ENCODE results near the gene ALG10B. TPM values are rescaled to one million over a fixed set of nuclear protein-coding genes. Genes with fewer than 3 reads are reported as not detected.
A peak's percentile ranks its signal among the peaks of the same experiment; 100 is the strongest.

ALG10B gene
- total and polyA plus RNA-seq, 2 of the 4 experiments (the other 2 are of a cell fraction) = 2.9 to 3.6 TPM

DNA sequence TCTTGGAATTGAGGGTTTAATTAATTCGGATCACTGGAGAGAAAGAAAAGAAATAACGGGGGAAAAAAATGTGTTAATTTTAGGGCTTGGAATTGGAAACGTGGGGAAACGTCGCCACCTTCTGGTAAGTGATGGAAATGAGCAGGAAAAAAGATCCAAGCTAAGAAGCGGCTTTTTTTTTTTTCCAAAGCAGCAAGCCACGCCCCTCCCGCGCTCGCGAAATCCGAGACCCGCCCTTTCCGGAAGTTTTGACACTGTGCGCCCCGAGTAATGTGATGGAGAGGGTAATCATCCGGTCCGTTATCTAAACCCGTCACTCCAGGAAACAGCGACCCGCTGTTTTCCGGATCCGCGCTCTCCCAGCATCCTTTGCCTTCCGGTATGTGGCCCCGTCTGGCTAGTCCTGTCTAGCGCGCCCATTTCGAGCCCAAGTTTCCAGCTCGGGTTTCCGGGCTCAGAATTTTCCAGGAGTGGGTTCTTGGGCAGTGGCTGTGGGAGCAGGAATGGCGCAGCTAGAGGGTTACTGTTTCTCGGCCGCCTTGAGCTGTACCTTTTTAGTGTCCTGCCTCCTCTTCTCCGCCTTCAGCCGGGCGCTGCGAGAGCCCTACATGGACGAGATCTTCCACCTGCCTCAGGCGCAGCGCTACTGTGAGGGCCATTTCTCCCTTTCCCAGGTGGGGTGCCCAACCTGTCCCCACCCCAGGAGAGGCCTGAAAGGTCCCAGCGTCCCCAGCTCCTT lies at the start of gene ALG10B (continued):
- TF ChIP-seq, protein P1, sequence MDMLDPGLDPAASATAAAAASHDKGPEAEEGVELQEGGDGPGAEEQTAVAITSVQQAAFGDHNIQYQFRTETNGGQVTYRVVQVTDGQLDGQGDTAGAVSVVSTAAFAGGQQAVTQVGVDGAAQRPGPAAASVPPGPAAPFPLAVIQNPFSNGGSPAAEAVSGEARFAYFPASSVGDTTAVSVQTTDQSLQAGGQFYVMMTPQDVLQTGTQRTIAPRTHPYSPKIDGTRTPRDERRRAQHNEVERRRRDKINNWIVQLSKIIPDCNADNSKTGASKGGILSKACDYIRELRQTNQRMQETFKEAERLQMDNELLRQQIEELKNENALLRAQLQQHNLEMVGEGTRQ (IDR thresholded peaks at IDR 0.05; ENCODE audit: low read depth, low read length) = 0 out of 2 replicates have a peak, but pooled peaks have one; percentile 43
- TF ChIP-seq FOS (IDR thresholded peaks at IDR 0.05; ENCODE audit: low read depth, low read length) = no peak
- TF ChIP-seq BHLHE40 (IDR thresholded peaks at IDR 0.05; ENCODE audit: low read depth, low read length) = no peak
- TF ChIP-seq CHD1 (IDR thresholded peaks at IDR 0.05; ENCODE audit: low read depth, low read length) = no peak

DNA sequence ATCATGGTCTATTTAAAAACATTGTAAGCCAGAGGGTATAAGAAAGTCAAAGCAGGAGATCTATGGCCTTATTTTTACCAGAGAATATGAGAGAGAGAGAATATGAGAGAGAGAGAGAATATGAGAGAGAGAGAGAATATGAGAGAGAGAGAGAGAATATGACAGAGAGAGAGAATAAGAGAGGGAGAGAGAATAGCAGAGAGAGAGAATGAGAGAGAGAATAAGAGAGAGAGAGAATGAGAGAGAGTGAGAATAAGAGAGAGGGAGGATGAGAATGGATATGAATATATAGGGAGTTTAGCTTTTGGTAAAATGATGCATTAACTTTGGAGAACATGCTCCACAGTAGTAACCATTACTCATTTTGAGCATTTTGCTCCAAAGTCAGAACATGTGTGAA lies 48.0 kb upstream of the ALG10B start:
- Histone ChIP-seq H3K4ac (ENCODE audit: low read depth, low read length) (no peak overlapping the region), H2AK5ac (ENCODE audit: low read depth, low read length) (no peak overlapping the region), H4K5ac (ENCODE audit: low read depth, low read length) (no peak overlapping the region), H3K4me3 (ENCODE audit: insufficient read depth, low read depth, low read length) (no peak overlapping the region), H4K91ac (ENCODE audit: insufficient read depth, low read depth, low read length) (no peak overlapping the region), H2BK20ac (ENCODE audit: low read depth, low read length) (no peak overlapping the region), H3K27me3 (ENCODE audit: control insufficient read depth, insufficient read depth, low read length) (no peaks in the 10 kb centered on the region), H3K79me1 (ENCODE audit: low read depth in 1 of 2, low read length in 2 of 2) (no peaks in the 10 kb centered on the region), H2BK120ac (ENCODE audit: low read depth, low read length) (no peak overlapping the region), H2AK9ac (replicated peaks; ENCODE audit: low read depth, low read length, poor library complexity) (no peak overlapping the region), H3K23ac (ENCODE audit: low read depth, low read length) (no peak overlapping the region), H3K9ac (ENCODE audit: low read depth, low read length) (no peak overlapping the region), H2AFZ (replicated peaks; ENCODE audit: low read length, poor library complexity) (no peak overlapping the region), H3K27ac (ENCODE audit: insufficient read depth, low read length) (no peak overlapping the region), H2BK15ac (ENCODE audit: low read depth, low read length) (no peak overlapping the region), H3K9me1 (ENCODE audit: insufficient read depth, low read length) (no peaks in the 10 kb centered on the region), H3K4me1 (ENCODE audit: control insufficient read depth, insufficient read depth, low read length) (no peaks in the 10 kb centered on the region), H3K14ac (replicated peaks; ENCODE audit: low read depth, low read length) (no peak overlapping the region), H3K36me3 (ENCODE audit: control insufficient read depth, insufficient read depth, low read length) (no peaks in the 10 kb centered on the region), H4K20me1 (ENCODE audit: insufficient read depth, low read length) (no peaks in the 10 kb centered on the region), H4K8ac (ENCODE audit: low read depth in 2 of 2, low read length in 2 of 2) (no peak overlapping the region), H3K18ac (ENCODE audit: low read depth, low read length) (no peak overlapping the region), H2BK5ac (ENCODE audit: low read depth, low read length, poor library complexity, severe bottlenecking) (no peak overlapping the region), H3K56ac (ENCODE audit: extremely low read depth, insufficient read depth, low read length) (no peak overlapping the region), H3K4me2 (ENCODE audit: low read depth, low read length) (no peak overlapping the region), H3K9me3 (ENCODE audit: control insufficient read depth, insufficient read depth, low read length) (peaks cover 2% of the 10 kb centered on the region; the same call in 1 of the 2 replicates)
- BruUV-seq (replicated peaks) = no TSS peak
- ChIA-PET CTCF (no interaction called here), POLR2A (ENCODE audit: unreplicated experiment) (no interaction called here)
- in situ Hi-C loops (cut with MboI; ENCODE audit: low sequenced_read_pairs) (no loop called here), dilution Hi-C loops (cut with HindIII; ENCODE audit: low sequenced_read_pairs, unreplicated experiment) (no loop called here), intact Hi-C loops (cut with micrococcal nuclease) (no loop called here)
- no peak for DNase-seq
- ATAC-seq (ENCODE audit: low read depth) = no peak
- TF ChIP-seq MAZ (IDR thresholded peaks at IDR 0.05; ENCODE audit: borderline replicate concordance, low read depth, low read length) (no peak), RFX5 (IDR thresholded peaks at IDR 0.05; ENCODE audit: low read depth, low read length) (no peak), RAD21 (IDR thresholded peaks at IDR 0.05; ENCODE audit: low read length) (no peak), SMC3 (IDR thresholded peaks at IDR 0.05; ENCODE audit: low read depth, low read length) (no peak), CEBPB (IDR thresholded peaks at IDR 0.05; ENCODE audit: low read depth, low read length) (no peak), MAFK (IDR thresholded peaks at IDR 0.05; ENCODE audit: low read depth, low read length) (no peak), RCOR1 (IDR thresholded peaks at IDR 0.05; ENCODE audit: insufficient replicate concordance, low read length) (no peak), MXI1 (IDR thresholded peaks at IDR 0.05; ENCODE audit: borderline replicate concordance, low read depth, low read length) (no peak), POLR2A (IDR thresholded peaks at IDR 0.05; ENCODE audit: low read depth, low read length) (no peak), FOS (IDR thresholded peaks at IDR 0.05; ENCODE audit: low read depth, low read length) (no peak), BHLHE40 (IDR thresholded peaks at IDR 0.05; ENCODE audit: low read depth, low read length) (no peak), CHD1 (IDR thresholded peaks at IDR 0.05; ENCODE audit: low read depth, low read length) (no peak)
- TF ChIP-seq, protein P1 (IDR thresholded peaks at IDR 0.05; ENCODE audit: low read depth, low read length) = no peak
- TF ChIP-seq, protein P2, sequence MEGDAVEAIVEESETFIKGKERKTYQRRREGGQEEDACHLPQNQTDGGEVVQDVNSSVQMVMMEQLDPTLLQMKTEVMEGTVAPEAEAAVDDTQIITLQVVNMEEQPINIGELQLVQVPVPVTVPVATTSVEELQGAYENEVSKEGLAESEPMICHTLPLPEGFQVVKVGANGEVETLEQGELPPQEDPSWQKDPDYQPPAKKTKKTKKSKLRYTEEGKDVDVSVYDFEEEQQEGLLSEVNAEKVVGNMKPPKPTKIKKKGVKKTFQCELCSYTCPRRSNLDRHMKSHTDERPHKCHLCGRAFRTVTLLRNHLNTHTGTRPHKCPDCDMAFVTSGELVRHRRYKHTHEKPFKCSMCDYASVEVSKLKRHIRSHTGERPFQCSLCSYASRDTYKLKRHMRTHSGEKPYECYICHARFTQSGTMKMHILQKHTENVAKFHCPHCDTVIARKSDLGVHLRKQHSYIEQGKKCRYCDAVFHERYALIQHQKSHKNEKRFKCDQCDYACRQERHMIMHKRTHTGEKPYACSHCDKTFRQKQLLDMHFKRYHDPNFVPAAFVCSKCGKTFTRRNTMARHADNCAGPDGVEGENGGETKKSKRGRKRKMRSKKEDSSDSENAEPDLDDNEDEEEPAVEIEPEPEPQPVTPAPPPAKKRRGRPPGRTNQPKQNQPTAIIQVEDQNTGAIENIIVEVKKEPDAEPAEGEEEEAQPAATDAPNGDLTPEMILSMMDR (conservative IDR thresholded peaks at IDR 0.05; ENCODE audit: low read depth, low read length) = no peak
